GM18909 (cell line): ENCODE measurements around the gene SLFN12L.
A peak's percentile ranks its signal among the peaks of the same experiment; 100 is the strongest.

ENCODE experiments used
- ATAC-seq: cut with Tn5 transposase; IDR thresholded peaks from one replicate; pipeline ENCODE4 v1.9.1; 2021; ENCODE audit warnings: mild to moderate bottlenecking; ENCODE audit not compliant: unreplicated experiment, poor library complexity

Gene SLFN12L

GRCh38 chr17:35438433-35438832 lies 99.0 kb downstream of the SLFN12L start:
- ATAC-seq, result no peak

- ATAC-seq, result no peak
Observed at GRCh38 chr17:35433075-35433894, 104.2 kb downstream of the SLFN12L start.

- ATAC-seq, result peak; percentile 78
Observed at GRCh38 chr17:35432176-35433074, 105.1 kb downstream of the SLFN12L start, which contains the start of gene SLFN12. SLFN12 (minus strand) TSS chr17:35432500; CDS start chr17:35423028, 9,472 bp downstream.

- no peak for ATAC-seq
Observed at GRCh38 chr17:35429702-35430101, 107.8 kb downstream of the SLFN12L start.

GRCh38 chr17:35428229-35428628 lies 109.2 kb downstream of the SLFN12L start:
- no peak for ATAC-seq

- ATAC-seq, result no peak
Observed at GRCh38 chr17:35423761-35424160, 113.7 kb downstream of the SLFN12L start.
